ENCODE data around the gene NAB1. TPM values are rescaled to one million over a fixed set of nuclear protein-coding genes. Genes with fewer than 3 reads are reported as not detected.
A peak's percentile ranks its signal among the peaks of the same experiment; 100 is the strongest.

Gene NAB1, protein sequence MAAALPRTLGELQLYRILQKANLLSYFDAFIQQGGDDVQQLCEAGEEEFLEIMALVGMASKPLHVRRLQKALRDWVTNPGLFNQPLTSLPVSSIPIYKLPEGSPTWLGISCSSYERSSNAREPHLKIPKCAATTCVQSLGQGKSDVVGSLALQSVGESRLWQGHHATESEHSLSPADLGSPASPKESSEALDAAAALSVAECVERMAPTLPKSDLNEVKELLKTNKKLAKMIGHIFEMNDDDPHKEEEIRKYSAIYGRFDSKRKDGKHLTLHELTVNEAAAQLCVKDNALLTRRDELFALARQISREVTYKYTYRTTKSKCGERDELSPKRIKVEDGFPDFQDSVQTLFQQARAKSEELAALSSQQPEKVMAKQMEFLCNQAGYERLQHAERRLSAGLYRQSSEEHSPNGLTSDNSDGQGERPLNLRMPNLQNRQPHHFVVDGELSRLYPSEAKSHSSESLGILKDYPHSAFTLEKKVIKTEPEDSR
- total RNA-seq, result 10 to 100 TPM in 3 of 6 donors, 1 to 10 TPM in 3; 8.4 to 23.4 (median 10.5) TPM
- polyA plus RNA-seq, result 10 to 100 TPM in 1 of 2 donors, 1 to 10 TPM in 1; 7.2 to 13.4 TPM

- H3K4me1 ChIP-seq, result peaks cover 0 to 15% (median 0%) of the 10 kb centered on the region in 3 donors
- no peaks in the 10 kb centered on the region for H3K27me3 ChIP-seq
Measured at GRCh38 chr2:190649035-190649797, at the start of gene NAB1. TSS of gene NAB1 (plus strand) at chr2:190649083. CDS start at chr2:190659177, 10,094 bp downstream.

DNA sequence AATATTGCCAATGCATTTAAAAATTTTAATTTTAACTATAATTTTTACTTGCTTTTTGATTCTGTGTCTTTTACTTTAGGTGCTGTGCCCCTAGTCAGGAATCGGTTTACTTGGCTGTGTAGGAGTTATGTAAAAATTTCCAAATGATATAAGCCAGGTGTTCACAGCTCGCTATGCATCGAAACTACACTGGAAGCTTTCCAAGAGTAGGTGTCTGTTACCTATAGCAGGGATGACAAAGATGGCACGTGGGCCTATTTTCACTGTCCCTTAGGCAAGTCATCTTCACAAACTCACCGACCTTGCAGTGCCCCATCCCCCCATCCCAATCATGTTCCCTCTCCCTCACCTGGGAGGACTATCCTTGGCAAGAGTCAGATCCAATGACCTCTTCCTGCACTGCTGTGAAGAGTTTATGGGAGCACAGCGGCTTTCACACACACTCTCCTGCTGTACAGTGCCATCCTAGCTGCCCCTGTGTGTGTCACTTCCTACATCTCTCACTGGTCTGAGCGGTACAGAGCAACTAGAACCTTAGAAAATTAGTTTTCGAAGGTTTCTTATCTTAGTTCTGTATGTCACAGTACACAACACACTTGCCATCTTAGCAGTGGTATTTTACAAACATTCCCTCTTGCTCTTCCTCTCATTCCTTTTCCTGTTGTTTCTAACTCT is 49.2 kb upstream of the NAB1 start:
- DNase-seq, result no peak
- 81 to 84% methylated on average over 8 of the region's 8 CpGs for WGBS, 2 donors
- FAIRE-seq, result no peak
- no peak for ATAC-seq
- Histone ChIP-seq H3K9me3 (no peaks in the 10 kb centered on the region), H3K4me1 (no peaks in the 10 kb centered on the region), H3K36me3 (no peaks in the 10 kb centered on the region), H3K27ac (no peak overlapping the region), H3K4me3 (no peak overlapping the region), H3K27me3 (no peaks in the 10 kb centered on the region)
- intact Hi-C loops (cut with DNase I), result no loop called here
- TF ChIP-seq, protein P1, sequence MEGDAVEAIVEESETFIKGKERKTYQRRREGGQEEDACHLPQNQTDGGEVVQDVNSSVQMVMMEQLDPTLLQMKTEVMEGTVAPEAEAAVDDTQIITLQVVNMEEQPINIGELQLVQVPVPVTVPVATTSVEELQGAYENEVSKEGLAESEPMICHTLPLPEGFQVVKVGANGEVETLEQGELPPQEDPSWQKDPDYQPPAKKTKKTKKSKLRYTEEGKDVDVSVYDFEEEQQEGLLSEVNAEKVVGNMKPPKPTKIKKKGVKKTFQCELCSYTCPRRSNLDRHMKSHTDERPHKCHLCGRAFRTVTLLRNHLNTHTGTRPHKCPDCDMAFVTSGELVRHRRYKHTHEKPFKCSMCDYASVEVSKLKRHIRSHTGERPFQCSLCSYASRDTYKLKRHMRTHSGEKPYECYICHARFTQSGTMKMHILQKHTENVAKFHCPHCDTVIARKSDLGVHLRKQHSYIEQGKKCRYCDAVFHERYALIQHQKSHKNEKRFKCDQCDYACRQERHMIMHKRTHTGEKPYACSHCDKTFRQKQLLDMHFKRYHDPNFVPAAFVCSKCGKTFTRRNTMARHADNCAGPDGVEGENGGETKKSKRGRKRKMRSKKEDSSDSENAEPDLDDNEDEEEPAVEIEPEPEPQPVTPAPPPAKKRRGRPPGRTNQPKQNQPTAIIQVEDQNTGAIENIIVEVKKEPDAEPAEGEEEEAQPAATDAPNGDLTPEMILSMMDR (IDR thresholded peaks at IDR 0.05), result no peak

More at GRCh38 chr2:190649035-190649797, at the start of gene NAB1:
- Histone ChIP-seq H3K4me3 (peak within 1 kb of the TSS; percentile 75 to 90 (median 80)), H3K9me3 (no peaks in the 10 kb centered on the region), H3K36me3 (no peaks in the 10 kb centered on the region), H3K27ac (peak within 1 kb of the TSS; percentile 78 to 94 (median 89))
- DNase-seq (peak; percentile 50 to 87 (median 64)), FAIRE-seq (no peak), ATAC-seq (peak; percentile 56 to 79 (median 70))
- TF ChIP-seq, protein P1 (IDR thresholded peaks at IDR 0.05), result no peak
- WGBS, 2 donors, result 0 to 1% methylated on average over 65 to 81 of the region's 95 CpGs
- intact Hi-C loops (cut with DNase I), result no loop called here

DNA sequence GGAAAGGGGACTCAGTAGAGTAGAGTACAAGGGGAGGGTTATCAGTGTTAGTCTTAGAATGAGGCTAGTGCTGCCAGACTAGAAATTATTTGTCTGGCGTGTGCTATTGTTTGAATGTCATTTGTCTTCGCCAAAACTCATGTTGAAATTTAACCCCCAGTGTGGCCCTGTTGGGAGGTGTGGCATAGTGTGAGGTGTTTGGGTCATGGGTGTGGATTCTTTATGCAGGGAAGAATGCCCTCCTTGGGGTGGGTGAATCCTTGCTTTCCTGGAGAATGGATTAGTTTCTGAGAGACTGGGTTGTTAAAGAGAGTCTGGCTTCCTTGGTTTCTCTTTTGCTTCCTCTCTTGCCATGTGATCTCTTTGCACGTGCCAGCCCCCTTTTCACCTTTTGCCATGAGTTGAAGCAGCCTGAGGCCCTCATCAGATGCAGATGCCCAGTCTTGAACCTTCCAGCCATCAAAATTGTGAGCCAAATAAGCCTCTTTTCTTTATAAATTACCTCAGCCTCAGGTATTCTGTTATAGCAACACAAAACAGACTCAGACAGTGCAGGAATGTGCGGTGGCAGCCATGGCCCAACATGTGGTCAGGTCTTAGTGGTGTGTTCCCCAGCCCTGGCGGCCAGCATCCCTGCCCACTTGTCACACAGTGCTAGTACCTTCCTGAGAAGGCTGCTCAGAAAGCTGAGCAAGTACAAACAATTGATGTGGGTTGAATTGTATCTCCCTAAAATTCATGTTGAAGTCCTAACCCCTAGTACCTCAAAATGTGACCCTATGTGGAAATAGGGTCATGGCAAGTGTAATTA is 48.4 kb upstream of the NAB1 start:
- intact Hi-C loops (cut with DNase I), result no loop called here
- 53 to 55% methylated on average over 5 of the region's 5 CpGs for WGBS, 2 donors

DNA sequence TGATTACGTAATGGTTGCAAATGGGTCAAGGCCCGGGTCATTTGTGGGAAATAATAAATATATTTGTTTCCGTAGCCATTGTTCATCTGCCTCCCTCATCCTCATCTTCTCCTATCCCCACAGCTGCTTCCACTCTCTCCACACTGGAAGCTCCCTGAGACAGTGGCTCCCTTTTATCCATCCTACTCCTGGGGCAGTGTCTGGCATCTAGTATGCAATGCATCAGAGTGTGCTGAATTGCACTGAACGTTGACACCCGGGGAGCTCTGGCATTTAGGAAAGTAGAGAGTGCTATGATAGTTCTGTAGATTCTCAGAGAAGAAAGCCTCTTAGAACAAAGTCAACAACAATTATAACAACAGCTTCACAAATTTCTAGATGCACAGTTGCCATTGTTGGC is 45.5 kb upstream of the NAB1 start:
- FAIRE-seq (no peak), ATAC-seq (no peak), DNase-seq (no peak)
- TF ChIP-seq, protein P1 (IDR thresholded peaks at IDR 0.05), result no peak
- WGBS, 2 donors, result 78 to 84% methylated on average over 5 of the region's 5 CpGs
- Histone ChIP-seq H3K4me3 (no peak overlapping the region), H3K36me3 (no peaks in the 10 kb centered on the region), H3K9me3 (no peaks in the 10 kb centered on the region), H3K27me3 (no peaks in the 10 kb centered on the region), H3K4me1 (no peaks in the 10 kb centered on the region), H3K27ac (no peak overlapping the region)
- intact Hi-C loops (cut with DNase I), result no loop called here

More for the DNA sequence above, 48.4 kb upstream of the NAB1 start:
- TF ChIP-seq, protein P1 (IDR thresholded peaks at IDR 0.05), result no peak
- FAIRE-seq, result no peak
- H3K36me3 ChIP-seq, result no peaks in the 10 kb centered on the region
- no peak overlapping the region for H3K4me3 ChIP-seq
- H3K27ac ChIP-seq, result no peak overlapping the region
- H3K27me3 ChIP-seq, result no peaks in the 10 kb centered on the region
- no peaks in the 10 kb centered on the region for H3K9me3 ChIP-seq
- DNase-seq, result no peak
- H3K4me1 ChIP-seq, result no peaks in the 10 kb centered on the region
- ATAC-seq, result no peak
